22Rv1 (cell line): ENCODE data around the gene ACP3.

Source experiments
- CTCF ChIP-seq: fragments of 450-650 bp; IDR thresholded peaks from 2 replicates; pipeline ENCODE4 v1.5.1; 2017; ENCODE audit warnings: mild to moderate bottlenecking
- ZFX ChIP-seq: fragments of 450-650 bp; IDR thresholded peaks from 2 replicates; pipeline ENCODE4 v1.6.1; 2017; ENCODE audit warnings: antibody characterized with exemption, borderline replicate concordance

DNA sequence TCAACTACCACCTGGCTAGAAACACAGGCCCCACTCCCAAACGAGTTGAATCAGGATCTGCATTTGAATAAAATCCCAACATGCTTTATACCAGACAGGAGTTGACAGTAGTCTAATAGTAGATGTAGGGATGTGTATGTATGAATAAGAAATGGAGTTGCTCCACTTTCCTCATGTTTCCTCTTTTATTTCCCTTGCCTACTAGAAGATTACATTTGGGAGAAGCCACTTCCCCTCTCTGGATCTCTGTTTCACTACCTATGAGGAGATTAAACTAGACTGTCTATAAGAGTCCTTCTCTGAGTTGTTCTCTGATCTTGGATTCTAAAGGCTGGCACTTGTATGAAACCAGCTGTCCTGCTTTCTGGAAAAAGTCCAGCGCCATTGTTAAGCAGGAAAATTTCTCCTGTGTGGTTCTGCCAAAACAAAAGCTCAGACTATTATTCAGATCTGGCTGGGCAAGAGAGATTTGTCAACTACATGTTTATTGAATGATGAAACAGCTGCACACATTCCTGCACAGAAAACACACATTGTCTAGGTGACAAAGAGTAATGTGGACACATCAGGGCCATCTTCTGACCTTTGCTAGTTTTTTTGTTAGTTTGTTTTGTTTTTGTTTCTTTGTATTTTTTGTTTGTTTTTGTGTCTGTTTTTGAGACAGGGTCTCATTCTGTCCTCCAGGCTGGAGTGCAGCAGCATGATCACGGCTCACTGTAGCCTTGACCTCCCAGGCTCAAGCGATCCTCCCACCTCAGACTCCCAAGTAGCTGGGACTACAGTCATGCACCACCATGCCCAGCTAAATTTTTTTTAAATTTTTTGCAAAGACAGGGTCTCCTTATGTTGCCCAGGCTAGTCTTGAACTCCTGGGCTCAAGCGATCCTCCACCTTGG lies 29.9 kb downstream of the ACP3 start:
- no peak for TF ChIP-seq CTCF
- no peak for TF ChIP-seq ZFX
